NCI-H187 (cell line): Measurements from ENCODE around the gene SGPL1.
"Not testable (repeated sequence)": the region's sequence is repeated elsewhere in the genome, so short reads cannot be mapped to it uniquely, and the experiment has no call there.

Experiments
- DNase-seq, 2 experiments: peaks; one replicate each; lab custom pipeline; 2025; lab: John Stamatoyannopoulos, UW

Gene SGPL1

DNA sequence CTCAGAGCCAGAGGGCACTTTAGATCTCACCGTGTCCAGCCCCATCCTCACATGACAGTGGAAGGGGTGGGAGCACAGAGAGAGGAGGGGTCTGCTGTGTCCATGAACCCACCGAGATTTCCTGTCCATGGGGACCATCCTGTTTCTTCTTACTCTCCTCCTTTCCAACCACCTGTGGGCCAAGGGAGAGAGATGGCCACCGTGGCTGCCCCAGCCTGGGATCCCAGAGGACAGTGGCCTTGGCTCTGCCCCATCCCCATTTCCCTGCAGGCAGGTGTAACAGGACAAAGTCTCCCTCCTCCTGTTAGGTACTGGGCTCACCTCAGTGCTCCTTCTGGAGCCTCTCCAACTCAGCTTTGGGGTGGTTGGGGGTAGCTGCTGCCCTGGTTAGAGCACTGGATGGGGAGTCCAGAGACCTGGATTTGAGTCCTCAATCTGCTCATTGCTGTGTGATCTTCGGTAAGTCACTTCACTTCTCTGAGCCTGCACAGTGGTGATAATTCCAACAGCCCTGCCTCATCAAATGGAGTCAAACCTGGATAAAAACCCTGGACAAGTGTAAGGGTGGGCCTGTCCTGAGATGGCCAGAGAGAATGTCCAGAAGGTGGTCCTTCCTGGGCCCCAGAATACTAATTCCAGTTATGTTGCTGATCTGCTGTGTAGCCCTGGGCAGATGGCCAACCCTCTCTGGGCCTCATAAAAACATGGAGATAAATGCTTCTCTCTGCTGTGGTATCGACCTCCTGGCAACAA is 90.5 kb downstream of the SGPL1 start:
- DNase-seq: no peak

DNA sequence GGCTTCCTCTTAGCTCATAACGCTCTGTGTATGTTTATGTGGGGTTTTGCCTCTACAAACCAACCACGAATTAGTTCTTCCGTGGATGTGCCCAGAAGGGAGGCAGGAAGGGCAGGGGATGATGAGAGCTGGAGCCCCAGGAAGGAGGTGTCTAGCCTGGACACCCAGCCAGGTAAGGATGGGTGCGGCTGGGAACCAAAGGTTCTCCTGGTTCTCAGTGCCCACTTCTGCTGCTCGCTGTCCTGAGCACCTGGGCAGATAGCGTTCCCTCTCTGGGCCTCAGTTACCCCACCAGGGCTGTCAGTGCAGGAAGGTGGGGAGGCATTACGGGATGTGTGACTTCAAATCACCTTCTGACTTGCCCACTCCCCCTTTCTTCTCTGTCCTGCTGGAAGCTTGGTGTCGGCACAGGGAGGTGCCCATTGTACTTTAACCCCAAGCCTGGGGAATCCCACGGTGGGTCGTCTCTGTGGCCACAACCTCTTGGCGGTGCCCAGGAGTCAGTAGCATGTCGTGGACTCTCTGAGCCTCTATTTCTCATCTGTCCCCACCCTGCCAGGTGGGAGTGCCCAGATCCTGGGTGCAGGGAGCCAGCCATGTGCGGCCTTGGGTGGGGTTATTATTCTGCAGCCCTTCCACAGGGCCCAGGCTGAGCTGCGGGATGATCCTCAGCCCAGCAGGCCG is 91.3 kb downstream of the SGPL1 start:
- DNase-seq: no peak

DNA sequence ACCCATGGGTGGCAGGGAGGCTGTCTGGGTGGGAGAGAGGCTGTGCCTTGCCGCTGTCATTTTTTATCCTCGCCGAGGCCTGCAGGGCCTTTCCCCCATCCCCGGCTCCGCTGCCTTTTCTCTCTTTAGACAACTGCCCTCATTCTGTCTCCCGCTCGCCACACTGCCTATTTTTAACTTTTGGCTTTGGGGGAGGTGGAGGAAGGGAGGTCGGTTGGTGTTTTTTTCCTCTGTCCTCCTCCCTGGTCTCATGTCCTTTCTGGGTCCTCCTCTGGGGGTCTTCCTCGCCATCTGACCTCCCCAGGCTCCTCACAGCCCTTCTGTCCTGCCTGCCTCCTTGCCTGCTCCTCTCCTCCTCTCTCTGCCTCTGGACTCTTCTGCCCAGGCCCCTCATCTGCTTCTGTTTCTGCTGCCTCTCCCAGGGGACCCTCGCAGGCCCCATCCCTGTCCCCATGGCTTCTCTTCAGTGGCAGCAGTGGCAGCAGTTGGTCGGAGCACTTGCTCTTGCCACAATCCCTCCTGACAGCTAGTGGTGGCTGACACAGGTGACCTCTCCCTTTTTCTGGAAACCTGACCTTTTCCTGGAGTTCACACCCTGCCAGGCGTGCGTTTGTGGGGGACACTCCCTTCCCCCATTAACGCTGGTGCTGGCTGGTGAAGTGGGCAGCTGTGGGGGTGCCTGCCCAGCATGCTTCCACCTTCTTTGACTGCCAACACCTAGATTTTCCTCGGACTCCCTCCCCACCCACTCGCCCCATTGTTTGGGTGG is 92.1 kb downstream of the SGPL1 start:
- DNase-seq: no peak

DNA sequence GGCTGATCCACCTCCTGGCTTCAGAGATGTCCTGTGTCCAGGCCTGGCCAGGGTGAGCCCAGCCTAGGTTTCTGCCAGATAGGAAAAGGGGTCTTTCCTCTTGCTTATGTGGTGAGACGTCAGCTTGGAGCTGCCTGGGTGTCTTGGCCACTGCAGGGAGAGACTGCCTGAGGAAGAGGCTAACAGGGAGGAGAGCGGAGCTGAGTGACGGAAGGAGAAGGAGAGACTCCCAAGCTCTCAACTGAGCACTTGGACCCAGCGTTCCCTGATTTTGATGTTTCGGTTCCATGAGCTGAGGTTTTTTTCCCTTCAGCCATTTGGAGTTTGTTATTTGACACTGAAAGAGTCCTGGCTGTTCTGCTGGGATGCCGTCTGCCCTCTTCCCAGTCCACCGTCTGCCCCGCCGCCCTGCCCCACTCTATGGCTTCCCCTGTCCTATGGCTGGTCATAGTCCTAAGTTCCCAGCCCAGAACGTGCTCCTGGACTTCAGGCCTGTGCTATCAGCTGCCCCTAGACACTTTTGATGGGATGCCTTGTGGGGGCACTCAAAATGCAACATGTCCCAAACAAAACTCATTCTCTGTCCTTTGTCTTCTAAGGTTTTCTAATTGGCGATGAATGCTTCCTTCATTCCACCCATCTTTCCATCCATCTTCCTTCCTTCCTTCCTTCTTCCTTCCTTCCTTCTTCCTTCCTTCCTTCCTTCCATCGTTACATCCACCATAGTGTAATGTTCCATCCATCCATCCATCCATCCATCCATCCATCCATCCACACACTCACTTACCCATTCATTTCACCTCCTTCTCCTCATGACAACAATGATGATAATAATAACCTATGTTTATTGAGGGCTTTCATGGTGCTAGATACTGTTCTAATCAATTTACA is 92.9 kb downstream of the SGPL1 start:
- no peak for DNase-seq

DNA sequence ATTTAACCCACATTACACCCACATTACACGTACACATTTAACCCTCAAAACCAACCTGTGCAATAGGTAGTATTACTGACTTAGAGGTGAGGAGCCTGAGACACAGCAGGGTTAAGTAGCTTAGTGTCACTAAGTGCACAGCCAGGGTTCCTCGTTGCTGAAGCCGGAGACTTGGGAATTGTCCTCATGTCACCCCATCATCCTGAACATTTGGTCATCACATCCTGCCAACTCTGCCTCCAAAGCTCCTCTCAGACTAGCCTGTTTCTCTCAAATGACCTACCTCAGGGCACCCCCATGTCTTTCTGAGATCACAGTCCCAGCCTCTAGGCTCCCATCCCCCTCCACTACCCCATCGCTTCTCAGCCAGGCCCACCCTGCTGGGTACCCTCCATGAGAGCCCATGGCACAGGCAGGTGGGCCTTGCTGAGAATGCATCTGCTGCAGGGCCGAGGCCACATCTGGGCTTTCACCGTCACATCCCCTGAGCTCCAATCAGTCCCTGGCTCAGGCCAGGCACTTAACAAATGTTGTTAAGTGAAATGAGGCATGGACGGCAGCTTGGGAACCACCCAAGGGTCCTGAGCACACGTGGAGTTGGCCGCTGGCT is 93.7 kb downstream of the SGPL1 start:
- no peak for DNase-seq

DNA sequence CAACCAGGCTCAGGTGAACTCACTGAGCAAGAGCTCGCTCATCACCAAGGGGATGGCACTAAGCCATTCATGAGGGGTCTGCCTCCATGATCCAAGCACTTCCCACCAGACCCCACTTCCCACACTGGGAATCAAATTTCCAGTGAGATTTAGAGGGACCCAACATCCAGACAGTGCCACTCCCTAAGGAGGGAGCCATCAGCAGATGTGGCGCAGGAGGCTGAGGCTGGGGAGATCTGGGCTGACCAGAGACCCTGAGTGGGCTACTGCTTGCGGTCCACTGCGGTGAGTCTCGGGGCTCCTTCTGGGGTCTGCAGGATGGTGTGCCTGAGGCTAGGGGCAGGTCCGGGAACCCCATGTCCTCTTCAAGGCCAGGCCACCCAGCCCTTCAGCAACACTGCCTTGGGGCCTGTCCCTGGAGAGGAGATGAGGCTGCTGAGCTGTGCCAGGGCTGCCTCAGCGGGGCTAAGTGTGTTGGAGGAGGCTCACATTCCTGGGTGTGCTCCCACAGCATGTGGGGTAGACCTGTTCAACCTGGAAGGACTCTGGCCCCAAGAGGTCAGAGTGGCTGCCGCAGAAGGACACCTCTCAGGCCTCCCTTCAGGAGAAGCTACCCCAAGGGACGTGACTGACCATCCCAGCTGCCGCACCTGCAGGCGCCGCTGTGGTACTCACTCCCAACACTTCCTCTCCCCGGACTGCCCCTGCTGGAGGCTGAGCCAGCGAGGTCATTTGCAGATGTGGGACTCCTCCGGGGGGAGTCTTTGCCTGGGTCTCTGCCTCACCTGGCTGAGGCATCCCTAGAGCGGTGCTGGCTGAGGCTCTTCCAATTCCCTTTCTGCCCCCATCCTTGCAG is 95.0 kb downstream of the SGPL1 start:
- no peak for DNase-seq

DNA sequence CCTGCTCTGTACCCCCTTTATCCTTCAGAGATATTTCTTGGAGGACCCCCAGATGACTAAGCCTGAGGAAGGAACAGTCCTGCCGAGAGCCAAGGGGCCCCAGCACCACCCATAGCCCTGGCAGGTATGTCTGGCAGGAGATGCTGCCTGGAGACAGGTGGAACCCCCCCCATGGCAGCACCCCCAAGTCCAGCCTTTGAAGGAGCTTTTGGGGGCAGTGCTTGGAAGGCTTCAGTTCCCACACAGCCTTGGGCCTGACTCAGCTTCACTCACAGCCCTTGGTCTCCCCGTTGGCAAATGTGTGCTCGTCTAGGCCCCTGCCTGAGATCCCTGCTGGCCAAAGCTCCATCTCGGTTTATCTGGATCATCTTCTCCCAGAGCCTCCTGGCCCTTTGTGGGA is 95.6 kb downstream of the SGPL1 start:
- DNase-seq: no peak

DNA sequence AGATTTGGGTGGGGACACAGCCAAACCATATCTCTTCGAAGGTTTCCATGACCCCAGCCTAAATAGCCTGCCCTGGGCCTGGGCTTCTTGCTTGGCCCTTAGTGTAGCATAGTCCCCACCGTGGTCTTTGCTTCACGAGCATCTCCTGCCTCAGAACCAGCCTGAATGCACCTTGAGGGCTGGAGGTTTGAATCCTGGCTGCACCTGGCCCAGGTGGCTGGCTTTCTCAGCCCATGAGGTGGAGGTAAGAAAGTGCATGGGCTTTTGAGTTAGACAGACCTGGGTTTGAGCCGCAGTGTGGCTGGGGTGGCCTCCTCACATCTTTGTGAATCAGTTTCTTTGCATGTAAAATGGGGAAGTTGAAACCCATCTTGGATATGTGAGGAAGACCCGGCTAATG is 96.8 kb downstream of the SGPL1 start:
- DNase-seq: no peak

DNA sequence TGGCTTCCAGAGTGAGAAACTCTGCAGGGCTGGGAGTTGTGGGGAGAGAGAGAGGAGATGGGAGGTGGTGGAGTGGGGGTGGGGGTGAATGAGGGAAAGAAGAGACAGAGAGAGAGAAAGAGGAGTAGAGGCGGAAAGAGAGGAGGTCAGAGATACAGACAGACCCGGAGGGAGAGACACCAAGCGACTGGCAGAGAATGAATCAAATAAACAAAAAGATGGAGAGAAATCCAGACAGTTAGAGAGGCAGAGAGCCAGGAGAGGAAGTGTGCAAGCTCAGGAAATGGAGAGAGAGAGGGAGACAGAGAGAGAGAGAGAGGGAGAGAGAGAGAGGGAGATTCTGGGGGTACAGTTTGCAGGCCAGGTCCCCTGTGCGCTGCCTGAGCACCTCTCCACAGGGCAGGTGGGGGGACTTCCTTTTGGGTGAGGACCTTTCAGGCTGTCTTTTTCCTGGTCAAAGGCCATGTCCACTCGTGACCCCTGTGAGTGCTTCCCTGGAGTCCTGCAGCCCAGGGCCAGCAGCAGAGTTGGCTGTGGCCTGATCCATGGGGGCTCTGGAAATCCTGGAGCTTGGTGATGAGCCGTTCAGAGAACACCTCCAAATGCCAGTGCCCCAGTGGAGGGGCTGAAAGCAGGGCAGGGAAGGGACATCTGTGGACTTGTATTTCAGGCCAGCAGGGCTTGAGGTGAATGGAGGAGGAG is 97.6 kb downstream of the SGPL1 start:
- DNase-seq: no peak

DNA sequence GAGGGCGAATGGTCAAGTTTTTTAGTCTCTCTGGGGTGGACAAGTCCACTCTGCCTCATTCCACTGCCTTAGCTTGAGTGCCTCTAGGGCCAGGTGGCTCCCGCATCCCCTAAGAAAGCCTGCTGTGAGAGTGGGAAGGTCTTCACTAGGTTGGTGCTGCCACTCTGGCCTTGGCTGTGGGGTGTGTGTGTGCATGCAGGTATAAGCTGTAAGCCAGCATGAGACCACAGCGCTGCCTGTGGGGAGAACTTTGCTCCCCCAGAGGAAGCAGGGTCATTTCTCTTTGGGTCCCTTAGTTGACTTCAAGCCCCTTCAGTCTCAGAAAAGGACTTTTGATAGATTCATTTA is 98.1 kb downstream of the SGPL1 start:
- DNase-seq: no peak

DNA sequence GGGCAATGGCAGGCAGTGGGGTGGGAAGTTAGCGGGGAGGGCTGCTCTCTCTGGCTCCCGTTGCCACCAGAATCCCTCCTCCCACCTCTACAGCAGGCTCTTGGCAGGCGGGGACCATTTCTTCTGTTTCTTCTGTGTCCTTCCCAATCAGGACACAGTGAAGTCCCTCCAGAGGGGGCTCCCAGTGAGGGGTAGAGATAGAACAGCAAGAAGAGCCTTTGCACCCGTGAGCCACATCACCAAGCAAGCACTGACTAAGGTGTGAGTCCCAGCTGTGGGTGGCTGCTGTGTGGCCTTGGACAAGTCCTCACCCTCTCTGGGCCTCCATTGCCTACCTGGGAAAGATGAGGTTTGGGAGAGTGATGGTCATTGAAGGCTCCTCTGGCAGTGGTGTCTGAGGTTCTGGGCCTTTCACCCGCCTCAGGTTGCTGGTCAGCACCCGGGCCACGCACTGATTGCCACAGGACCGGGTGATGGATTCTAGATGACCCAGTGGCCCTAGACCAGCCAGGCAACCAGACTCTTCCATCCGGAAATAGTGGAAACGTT is 98.6 kb downstream of the SGPL1 start:
- DNase-seq: no peak

DNA sequence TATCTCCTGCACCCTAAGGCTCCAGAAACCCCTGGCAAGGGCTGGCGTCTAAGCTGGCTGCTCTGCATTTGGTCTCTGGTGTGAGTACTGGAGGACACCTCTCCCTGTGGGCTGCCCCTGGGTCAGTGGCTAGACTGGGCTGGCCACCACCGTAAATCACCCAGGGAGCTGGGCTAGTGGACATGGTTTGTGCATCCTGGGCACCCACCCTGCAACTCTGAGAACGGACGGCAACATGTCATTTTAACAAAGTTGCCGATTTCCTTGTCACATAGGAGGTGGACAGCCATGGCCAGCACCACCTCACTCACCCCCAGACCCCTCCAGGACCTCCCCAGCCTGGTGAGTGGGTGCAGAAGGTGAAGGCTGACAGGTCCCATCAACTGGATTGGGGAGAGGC is 99.5 kb downstream of the SGPL1 start:
- DNase-seq: no peak

DNA sequence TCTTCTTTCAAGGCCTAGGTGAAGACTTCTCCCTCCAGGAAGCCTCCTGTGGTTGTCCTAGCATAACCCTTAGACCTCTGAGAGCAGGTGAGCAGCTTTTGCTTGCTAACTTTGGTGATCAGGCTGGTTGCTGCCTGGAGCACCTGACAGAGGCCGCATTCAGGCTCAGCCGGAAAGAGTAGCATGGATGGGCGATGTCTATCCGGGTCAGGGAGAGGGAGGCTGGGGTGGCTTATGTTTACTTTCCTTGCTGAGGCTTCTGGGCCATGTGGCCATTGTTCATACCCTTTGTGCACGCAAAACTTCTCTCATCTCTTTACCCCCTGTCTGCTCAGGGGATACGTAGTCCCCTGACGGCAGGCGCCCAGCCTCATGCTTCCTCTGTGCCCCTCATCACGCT is 100.1 kb downstream of the SGPL1 start:
- no peak for DNase-seq

DNA sequence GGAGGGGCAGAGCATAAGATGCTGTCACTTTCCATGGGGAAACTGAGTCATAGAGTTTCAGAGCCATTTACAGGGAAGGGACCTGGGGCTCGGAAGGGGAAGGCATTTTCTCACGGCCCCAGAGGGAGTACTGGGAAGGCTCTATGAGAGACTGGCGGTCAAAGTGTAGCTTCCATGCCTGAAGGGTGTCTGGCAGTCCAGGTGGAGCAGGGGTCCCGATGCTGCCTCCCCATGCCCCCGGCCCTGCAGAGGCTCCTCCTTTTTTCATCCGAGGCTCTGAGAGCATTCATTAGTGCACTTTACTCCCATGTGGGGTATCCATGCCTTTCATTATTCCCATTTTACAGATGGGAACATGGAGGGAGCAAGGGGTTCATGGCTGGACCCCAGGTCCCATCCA is 100.5 kb downstream of the SGPL1 start:
- DNase-seq: no peak

DNA sequence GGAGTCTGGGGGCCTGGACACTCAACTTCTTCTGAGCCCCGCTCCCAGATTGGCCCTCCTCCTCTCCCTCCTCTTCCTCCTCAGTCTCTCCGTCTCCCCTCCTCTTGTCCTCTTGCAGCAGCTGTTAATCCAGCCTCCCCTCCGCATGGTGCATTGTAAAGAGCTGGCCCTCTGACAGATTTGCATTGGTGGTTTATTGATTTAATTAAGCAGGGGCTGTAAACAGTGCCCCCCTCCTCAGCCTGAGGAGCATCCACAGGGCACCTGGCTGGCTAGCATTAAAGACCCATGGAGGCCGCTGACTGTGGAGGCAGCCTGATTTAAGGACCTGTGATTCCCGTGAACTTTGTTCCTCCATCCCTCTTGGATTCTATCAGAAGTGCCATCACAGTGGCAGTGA is 101.5 kb downstream of the SGPL1 start:
- DNase-seq: no peak

DNA sequence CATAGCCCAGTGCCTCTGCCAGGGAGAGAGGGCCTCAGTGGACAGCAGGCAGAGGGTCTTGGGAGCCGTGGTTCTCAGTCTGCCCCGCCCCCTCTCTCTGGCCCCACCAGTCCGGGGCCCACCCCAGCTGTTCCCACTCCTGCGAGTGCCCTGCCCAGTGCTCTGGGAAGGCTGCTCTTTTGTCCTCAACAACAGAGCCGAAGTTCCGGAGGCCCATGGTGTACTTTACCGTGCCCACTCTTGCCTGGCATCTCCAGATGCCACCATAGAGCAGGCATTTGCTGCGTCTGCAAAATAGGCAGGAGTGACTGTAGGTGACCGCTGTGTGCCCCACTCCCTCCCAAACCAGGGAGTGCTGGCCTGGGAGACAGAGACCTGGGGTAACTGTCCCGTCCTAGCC is 101.9 kb downstream of the SGPL1 start:
- no peak for DNase-seq

DNA sequence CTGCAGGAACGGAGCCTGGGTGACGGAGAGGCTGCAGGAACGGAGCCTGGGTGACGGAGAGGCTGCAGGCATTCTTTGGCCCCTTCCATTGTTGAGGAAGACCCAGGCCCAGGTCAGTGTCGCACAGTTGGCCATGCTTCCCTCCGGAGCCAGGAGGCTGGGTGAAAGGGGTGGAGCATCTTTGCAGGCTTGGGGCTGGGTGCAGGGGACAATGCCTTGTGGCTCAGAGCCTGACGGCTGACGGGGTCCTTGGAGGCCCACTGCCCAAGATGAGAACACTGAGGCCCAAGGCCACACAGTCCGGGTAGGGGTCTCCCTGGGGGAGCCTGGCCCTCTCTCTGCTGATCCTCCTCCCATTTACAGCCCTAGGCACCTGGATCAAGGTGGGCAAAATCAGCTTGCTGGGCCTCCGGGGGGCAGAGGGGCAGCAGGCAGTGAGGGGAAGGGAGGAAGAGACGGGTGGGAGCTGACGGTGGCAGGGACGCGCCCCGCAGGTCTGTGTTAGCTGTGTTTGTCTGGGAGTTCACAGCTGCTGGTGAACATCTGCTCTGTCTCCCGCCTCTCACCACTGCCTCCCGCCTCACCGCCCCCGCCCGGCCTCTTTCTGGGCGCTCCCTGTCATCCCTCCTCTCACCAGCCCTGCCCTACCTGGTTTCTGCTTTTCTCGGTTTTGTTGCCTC is 103.2 kb downstream of the SGPL1 start:
- DNase-seq: peak in 1 of 2 experiments; percentile 43

DNA sequence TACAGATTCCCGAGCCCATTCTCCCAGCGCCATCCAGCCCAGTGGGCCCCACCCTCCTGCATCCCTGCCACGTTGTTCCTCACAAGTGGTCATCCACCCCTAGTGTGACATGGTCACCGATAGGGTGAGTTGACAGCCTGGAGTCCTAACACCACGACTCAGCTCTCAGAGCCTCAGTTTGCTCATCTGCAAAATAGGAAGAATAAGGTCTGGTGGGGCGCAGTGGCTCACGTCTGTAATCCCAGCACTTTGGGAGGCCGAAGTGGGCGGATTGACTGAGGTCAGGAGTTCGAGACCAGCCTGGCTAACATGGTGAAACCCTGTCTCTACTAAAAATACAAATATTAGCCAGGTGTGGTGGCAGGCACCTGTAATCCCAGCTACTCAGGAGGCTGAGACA is 104.2 kb downstream of the SGPL1 start:
- not testable (repeated sequence) for DNase-seq

DNA sequence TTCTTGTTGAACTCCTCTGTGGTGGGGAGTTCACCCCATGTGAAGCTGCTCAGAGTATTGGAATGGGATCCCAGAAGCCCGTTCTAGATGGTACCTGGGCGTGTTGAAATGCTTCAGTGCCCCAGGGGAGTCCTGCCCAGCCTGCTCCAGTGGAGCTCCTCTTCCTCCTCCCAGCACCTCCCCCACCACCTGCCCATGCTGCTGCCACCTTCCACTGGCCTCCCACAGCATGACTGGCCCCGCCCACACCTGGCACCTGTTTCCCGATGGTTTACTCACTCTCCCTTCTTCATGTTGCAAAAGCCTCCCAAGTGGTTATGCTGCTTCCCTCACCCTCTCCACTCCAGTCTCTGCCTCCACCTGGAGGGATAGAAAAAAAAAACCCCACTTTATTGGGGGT is 104.8 kb downstream of the SGPL1 start:
- peak; percentile 18 to 67 for DNase-seq
